SK-N-SH (cell line): ENCODE measurements around the gene ETHE1. TPM values are rescaled to one million over a fixed set of nuclear protein-coding genes. Genes with fewer than 3 reads are reported as not detected.
A peak's percentile ranks its signal among the peaks of the same experiment; 100 is the strongest.

ENCODE experiments used
- CTCF ChIA-PET: fragments of 300-600, 350-600 bp; formaldehyde crosslinking; extraction: SDS; loops from one replicate; lab custom pipeline; 2021; lab: Yijun Ruan, JAX
- POLR2A ChIA-PET: fragments of 350-600 bp; sonication (Branson Sonifier 250); formaldehyde crosslinking; extraction: SDS; loops from one replicate; lab custom pipeline; 2020; ENCODE audit warnings: antibody characterized with exemption, inconsistent platforms; lab: Yijun Ruan, JAX
- DNase-seq: peaks from one replicate; pipeline ENCODE4 v3.0.0; 2012
- H2AFZ ChIP-seq: fragments of 200-600 bp; sonication (generic); 2 replicates; pipeline ENCODE4 v1.8.1; 2016; ENCODE audit warnings: antibody characterized with exemption, mild to moderate bottlenecking, low read depth
- H3F3A ChIP-seq: fragments of 200-600 bp; sonication (generic); replicated peaks from 2 replicates; pipeline ENCODE3; 2016; ENCODE audit warnings: antibody characterized with exemption, mild to moderate bottlenecking; ENCODE audit not compliant: insufficient read depth
- H3K27ac ChIP-seq, 2 experiments: fragments of 200-500 bp in 1 of 2; fragments of 200-600 bp in 1 of 2; sonication (Bioruptor generic) in 1 of 2; sonication (generic), shearing (Covaris generic) in 1 of 2; 2 replicates each; pipeline versions ENCODE4 v1.5.1 to v1.6.1; 2014 to 2016; ENCODE audit warnings: low read depth in 2 of 2, inconsistent platforms in 1 of 2, low read length in 1 of 2, mild to moderate bottlenecking in 1 of 2, mixed read lengths in 1 of 2
- H3K27me3 ChIP-seq: fragments of 200-600 bp; sonication (generic), shearing (Covaris generic); 2 replicates; pipeline ENCODE4 v1.6.1; 2016; ENCODE audit warnings: mixed run types; ENCODE audit not compliant: insufficient read depth
- H3K36me3 ChIP-seq, 2 experiments: fragments of 200-500 bp in 1 of 2; fragments of 200-600 bp in 1 of 2; sonication (Bioruptor generic) in 1 of 2; sonication (generic) in 1 of 2; replicated peaks in 1 of 2; 2 replicates each; pipeline versions ENCODE3 to v1.5.1; 2014 to 2016; ENCODE audit warnings: low read length in 1 of 2, mild to moderate bottlenecking in 1 of 2; ENCODE audit not compliant: insufficient read depth in 2 of 2, control insufficient read depth in 1 of 2
- H3K4me1 ChIP-seq, 2 experiments: fragments of 200-500 bp in 1 of 2; fragments of 200-600 bp in 1 of 2; sonication (Bioruptor generic) in 1 of 2; sonication (generic), shearing (Covaris generic) in 1 of 2; 2 replicates each; pipeline versions ENCODE4 v1.5.1 to v1.6.1; 2014 to 2016; ENCODE audit warnings: low read depth in 1 of 2, low read length in 1 of 2, mixed run types in 1 of 2; ENCODE audit not compliant: insufficient read depth in 2 of 2, control insufficient read depth in 1 of 2
- H3K4me2 ChIP-seq: fragments of 200-600 bp; sonication (generic), shearing (Covaris generic); 2 replicates; pipeline ENCODE4 v1.6.1; 2017; ENCODE audit warnings: mixed run types
- H3K4me3 ChIP-seq, 2 experiments: fragments of 200-500 bp in 1 of 2; fragments of 200-600 bp in 1 of 2; sonication (Bioruptor generic) in 1 of 2; sonication (generic), shearing (Covaris generic) in 1 of 2; 2 replicates each; pipeline versions ENCODE4 v1.5.1 to v1.8.1; 2014 to 2016; ENCODE audit warnings: low read depth in 2 of 2, inconsistent platforms in 1 of 2, low read length in 1 of 2, mild to moderate bottlenecking in 1 of 2, mixed read lengths in 1 of 2, moderate library complexity in 1 of 2
- H3K79me2 ChIP-seq: fragments of 200-600 bp; sonication (generic); 2 replicates; pipeline ENCODE4 v1.8.1; 2017; ENCODE audit warnings: mild to moderate bottlenecking; ENCODE audit not compliant: insufficient read depth
- H3K9ac ChIP-seq: fragments of 200-600 bp; sonication (generic); 2 replicates; pipeline ENCODE4 v1.6.1; 2017; ENCODE audit warnings: mixed run types
- H3K9me2 ChIP-seq: fragments of 200-600 bp; sonication (generic); 2 replicates; pipeline ENCODE4 v1.6.1; 2017; ENCODE audit warnings: mixed run types
- H3K9me3 ChIP-seq: fragments of 200-600 bp; sonication (generic); 2 replicates; pipeline ENCODE4 v1.6.1; 2017; ENCODE audit warnings: mixed run types, mild to moderate bottlenecking, moderate library complexity
- H4K20me1 ChIP-seq: fragments of 200-600 bp; sonication (generic); 2 replicates; pipeline ENCODE4 v1.6.1; 2017; ENCODE audit warnings: mild to moderate bottlenecking, mixed run types; ENCODE audit not compliant: insufficient read depth
- CTCF ChIP-seq: fragments of 200-600 bp; sonication (generic); IDR thresholded peaks from 2 replicates; pipeline ENCODE4 v1.6.1; 2017; ENCODE audit warnings: antibody characterized with exemption, mild to moderate bottlenecking, moderate library complexity
- ELF1 ChIP-seq: IDR thresholded peaks from 2 replicates; pipeline ENCODE4 v1.4.0; 2012
- EZH2phosphoT487 ChIP-seq: fragments of 200-600 bp; sonication (generic); IDR thresholded peaks from 2 replicates; pipeline ENCODE4 v1.6.1; 2017; ENCODE audit warnings: low read depth, mixed run types, mild to moderate bottlenecking, antibody characterized with exemption, moderate library complexity, borderline replicate concordance
- GABPA ChIP-seq: IDR thresholded peaks from 2 replicates; pipeline ENCODE4 v1.4.0; 2012; ENCODE audit warnings: low read depth, mild to moderate bottlenecking
- REST ChIP-seq: IDR thresholded peaks from 2 replicates; pipeline ENCODE4 v1.6.1; 2012; ENCODE audit warnings: mild to moderate bottlenecking, low read depth, low read length, moderate library complexity
- RXRA ChIP-seq: IDR thresholded peaks from 2 replicates; pipeline ENCODE4 v1.4.0; 2012; ENCODE audit warnings: low read depth, mild to moderate bottlenecking, borderline replicate concordance
- TCF12 ChIP-seq: IDR thresholded peaks from 2 replicates; pipeline ENCODE4 v1.4.0; 2012
- TEAD4 ChIP-seq: IDR thresholded peaks from 2 replicates; pipeline ENCODE4 v1.4.0; 2012; ENCODE audit warnings: mild to moderate bottlenecking, borderline replicate concordance; ENCODE audit not compliant: insufficient read depth
- USF2 ChIP-seq: fragments of 150-350 bp; IDR thresholded peaks from 2 replicates; pipeline ENCODE4 v1.6.1; 2017; ENCODE audit warnings: antibody characterized with exemption, low read length, low read depth, borderline replicate concordance
- WGBS: methylation state at CpG from one replicate; pipeline ENCODE4 v1.1.6; 2017; ENCODE audit warnings: low lambda C conversion rate; 5-methylcytosine and 5-hydroxymethylcytosine counted together
- polyA plus RNA-seq, 3 experiments: library from polyadenylated mRNA; depleted of rRNA; stranded (reverse); fragments of >200 nt; gene quantifications; 2 replicates each; pipeline ENCODE4 v1.2.3, GENCODE V29; 2012

ETHE1 gene
- polyA plus RNA-seq, 1 of the 3 experiments (the other 2 are of a cell fraction), result 86.2 TPM

- POLR2A ChIA-PET, result interaction anchor here (0.6 kb wide), 1 partner anchor 62 kb away, joined by 4 read pairs; no protein-coding TSS in a partner anchor
- H3K79me2 ChIP-seq, result no peaks in the 10 kb centered on the region
- no peak for DNase-seq
- H3K4me2 ChIP-seq, result peak overlapping the region; percentile 97
- no peak overlapping the region for H2AFZ ChIP-seq
- no peak for TF ChIP-seq USF2
- TF ChIP-seq REST, result no peak
- no peak for TF ChIP-seq ELF1
- TF ChIP-seq TEAD4, result no peak
- no peak for TF ChIP-seq CTCF
- TF ChIP-seq GABPA, result no peak
- no peak for TF ChIP-seq TCF12
- no peak for TF ChIP-seq EZH2phosphoT487
- no peak for TF ChIP-seq RXRA
- 97% methylated on average over 23 of the region's 23 CpGs for WGBS
- no peak overlapping the region for H3K9ac ChIP-seq
- H3K27ac ChIP-seq, result no peak overlapping the region
- peak overlapping the region in 1 of 2 experiments; percentile 98; a peak in 1 of 4 replicates for H3K4me3 ChIP-seq
- no peaks in the 10 kb centered on the region for H3K9me2 ChIP-seq
- CTCF ChIA-PET, result no interaction called here
- no peaks in the 10 kb centered on the region for H4K20me1 ChIP-seq
- peaks cover 3 to 4% of the 10 kb centered on the region in 2 experiments; a peak in 1 of 4 replicates for H3K4me1 ChIP-seq
- H3K27me3 ChIP-seq, result no peaks in the 10 kb centered on the region
- H3K9me3 ChIP-seq, result no peaks in the 10 kb centered on the region
- peaks cover 10% of the 10 kb centered on the region for H3F3A ChIP-seq
- H3K36me3 ChIP-seq, result no peaks in the 10 kb centered on the region
Measured at GRCh38 chr19:43502419-43502976, 24.5 kb downstream of the ETHE1 start.
